ENCODE results near the gene DCANP1.

- no peak for TF ChIP-seq POLR2A (IDR thresholded peaks at IDR 0.05; ENCODE audit: low read length)
- TF ChIP-seq MYC (IDR thresholded peaks at IDR 0.05; ENCODE audit: borderline replicate concordance, low read length) = no peak
- TF ChIP-seq CTCF (IDR thresholded peaks at IDR 0.05) = no peak
- no peak for TF ChIP-seq BHLHE40 (IDR thresholded peaks at IDR 0.05; ENCODE audit: low read depth, low read length)
- no peak for TF ChIP-seq HMGXB4 (CRISPR knock-in tag; IDR thresholded peaks at IDR 0.05; ENCODE audit: borderline replicate concordance)
Measured at GRCh38 chr5:135447298-135447929, at the start of gene DCANP1.
